Caco-2 (cell line): ENCODE measurements around the gene PEX13. TPM values are rescaled to one million over a fixed set of nuclear protein-coding genes. Genes with fewer than 3 reads are reported as not detected.

Source experiments
- BruUV-seq: library from RNA; stranded (reverse); fragments of 400-500 nt; replicated peaks from 2 replicates; lab custom pipeline; 2021; lab: Mats Ljungman, UMichigan
- CTCF ChIA-PET: fragments of 300-600 bp; sonication (Branson Sonifier 250); formaldehyde crosslinking; loops from one replicate; lab custom pipeline; 2022; ENCODE audit warnings: antibody characterized with exemption; lab: Charles Lee
- POLR2A ChIA-PET: fragments of 300-600 bp; sonication (Branson Sonifier 250); formaldehyde crosslinking; loops from one replicate; lab custom pipeline; 2022; ENCODE audit warnings: antibody characterized with exemption; lab: Charles Lee
- DNase-seq, 2 experiments: peaks; one replicate each; pipeline versions ENCODE4 v3.0.0 to v3.0.0-alpha.2; 2020 to 2022
- H3K27me3 ChIP-seq: replicated peaks from 2 replicates; pipeline ENCODE4 v1.6.0; 2011; ENCODE audit warnings: low read length; ENCODE audit not compliant: control insufficient read depth, insufficient read depth
- H3K36me3 ChIP-seq: 2 replicates; pipeline ENCODE4 v1.5.1; 2011; ENCODE audit warnings: low read length; ENCODE audit not compliant: control insufficient read depth, insufficient read depth
- H3K4me1 ChIP-seq: fragments of 250-450 bp; sonication (Bioruptor Pico); 2 replicates; pipeline ENCODE4 v1.5.1; 2020; ENCODE audit warnings: mild to moderate bottlenecking
- H3K4me3 ChIP-seq: 2 replicates; pipeline ENCODE4 v1.5.1; 2011; ENCODE audit warnings: low read depth, mild to moderate bottlenecking, control low read depth, low read length
- H3K9me3 ChIP-seq: fragments of 250-450 bp; sonication (Bioruptor Pico); 2 replicates; pipeline ENCODE4 v1.5.1; 2020; ENCODE audit warnings: mild to moderate bottlenecking, moderate library complexity
- H3K27ac Mint-ChIP-seq: one replicate; pipeline ENCODE4 v1.8.0; 2022; ENCODE audit warnings: mixed read lengths; ENCODE audit not compliant: unreplicated experiment
- H3K27me3 Mint-ChIP-seq: one replicate; pipeline ENCODE4 v1.8.0; 2022; ENCODE audit warnings: mixed read lengths; ENCODE audit not compliant: insufficient read depth, unreplicated experiment
- H3K36me3 Mint-ChIP-seq: one replicate; pipeline ENCODE4 v1.8.0; 2022; ENCODE audit warnings: mild to moderate bottlenecking, mixed read lengths; ENCODE audit not compliant: insufficient read depth, unreplicated experiment
- H3K4me1 Mint-ChIP-seq: one replicate; pipeline ENCODE4 v1.8.0; 2022; ENCODE audit warnings: low read depth, mixed read lengths; ENCODE audit not compliant: unreplicated experiment
- H3K4me3 Mint-ChIP-seq: one replicate; pipeline ENCODE4 v1.8.0; 2022; ENCODE audit warnings: mild to moderate bottlenecking, moderate library complexity, mixed read lengths; ENCODE audit not compliant: unreplicated experiment
- H3K9me3 Mint-ChIP-seq: one replicate; pipeline ENCODE4 v1.8.0; 2022; ENCODE audit warnings: mixed read lengths; ENCODE audit not compliant: unreplicated experiment
- intact Hi-C: fragments of 100-400 bp; cut with micrococcal nuclease; formaldehyde crosslinking; loops from one replicate; pipeline ENCODE4 v1.10.0; 2022; ENCODE audit not compliant: unreplicated experiment
- total RNA-seq: library from RNA; stranded (reverse); gene quantifications from 2 replicates; pipeline ENCODE4 v1.2.3, GENCODE V29; 2022
- TF ChIP-seq, protein P1 (sequence below), 2 experiments: fragments of 200-600 bp in 1 of 2; IDR thresholded peaks; 1 replicate in 1 of 2; 2 replicates in 1 of 2; pipeline versions ENCODE4 v1.5.1 to v1.8.0; 2011 to 2022; ENCODE audit warnings: antibody characterized with exemption in 1 of 2, control low read depth in 1 of 2, inconsistent platforms in 1 of 2, low read depth in 1 of 2, low read length in 1 of 2, mild to moderate bottlenecking in 1 of 2, moderate library complexity in 1 of 2; ENCODE audit not compliant: insufficient read depth in 1 of 2, severe bottlenecking in 1 of 2, unreplicated experiment in 1 of 2

PEX13 gene
- total RNA-seq, 1 experiment from 2014 or later: 37.4 TPM

- Mint-ChIP-seq H3K4me3 (peak overlapping the region; percentile 42), H3K27ac (peak overlapping the region; percentile 97), H3K36me3 (peaks cover 22% of the 10 kb centered on the region), H3K9me3 (no peaks in the 10 kb centered on the region), H3K27me3 (no peaks in the 10 kb centered on the region), H3K4me1 (no peaks in the 10 kb centered on the region)
- intact Hi-C loops: loop anchor here (5.0 kb wide), 2 partner anchors 53 to 163 kb away; partner anchors contain the start of gene SANBR
- no peak for DNase-seq
- no peak overlapping the region for H3K4me3 ChIP-seq
- no TSS peak for BruUV-seq
- no peaks in the 10 kb centered on the region for H3K27me3 ChIP-seq
- CTCF ChIA-PET: no interaction called here
- TF ChIP-seq, protein P1, sequence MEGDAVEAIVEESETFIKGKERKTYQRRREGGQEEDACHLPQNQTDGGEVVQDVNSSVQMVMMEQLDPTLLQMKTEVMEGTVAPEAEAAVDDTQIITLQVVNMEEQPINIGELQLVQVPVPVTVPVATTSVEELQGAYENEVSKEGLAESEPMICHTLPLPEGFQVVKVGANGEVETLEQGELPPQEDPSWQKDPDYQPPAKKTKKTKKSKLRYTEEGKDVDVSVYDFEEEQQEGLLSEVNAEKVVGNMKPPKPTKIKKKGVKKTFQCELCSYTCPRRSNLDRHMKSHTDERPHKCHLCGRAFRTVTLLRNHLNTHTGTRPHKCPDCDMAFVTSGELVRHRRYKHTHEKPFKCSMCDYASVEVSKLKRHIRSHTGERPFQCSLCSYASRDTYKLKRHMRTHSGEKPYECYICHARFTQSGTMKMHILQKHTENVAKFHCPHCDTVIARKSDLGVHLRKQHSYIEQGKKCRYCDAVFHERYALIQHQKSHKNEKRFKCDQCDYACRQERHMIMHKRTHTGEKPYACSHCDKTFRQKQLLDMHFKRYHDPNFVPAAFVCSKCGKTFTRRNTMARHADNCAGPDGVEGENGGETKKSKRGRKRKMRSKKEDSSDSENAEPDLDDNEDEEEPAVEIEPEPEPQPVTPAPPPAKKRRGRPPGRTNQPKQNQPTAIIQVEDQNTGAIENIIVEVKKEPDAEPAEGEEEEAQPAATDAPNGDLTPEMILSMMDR (IDR thresholded peaks at IDR 0.05; ENCODE audit: insufficient read depth in 1 of 2, low read depth in 1 of 2, low read length in 1 of 2, severe bottlenecking in 1 of 2, unreplicated experiment in 1 of 2): no peak
- POLR2A ChIA-PET: no interaction called here
- peaks cover 8% of the 10 kb centered on the region for H3K4me1 ChIP-seq
- no peaks in the 10 kb centered on the region for H3K9me3 ChIP-seq
- no peaks in the 10 kb centered on the region for H3K36me3 ChIP-seq
Observed at GRCh38 chr2:61014763-61015162, 2.8 kb upstream of the PEX13 start.

GRCh38 chr2:61015976-61016375, 1.5 kb upstream of the PEX13 start:
- DNase-seq: peak in 1 of 2 experiments; percentile 52
- Histone ChIP-seq H3K4me3 (peak overlapping the region; percentile 67), H3K36me3 (peaks cover under 1% of the 10 kb centered on the region; the same call in 1 of the 2 replicates), H3K9me3 (no peaks in the 10 kb centered on the region), H3K4me1 (peaks cover 8% of the 10 kb centered on the region), H3K27me3 (no peaks in the 10 kb centered on the region)
- no peaks in the 10 kb centered on the region for H3K4me1 Mint-ChIP-seq
- H3K27ac Mint-ChIP-seq: peak overlapping the region; percentile 97
- ChIA-PET CTCF (interaction anchor here (0.6 kb wide), 1 partner anchor 833 kb away, joined by 3 read pairs; no protein-coding TSS in a partner anchor), POLR2A (no interaction called here)
- peak overlapping the region; percentile 88 for H3K4me3 Mint-ChIP-seq
- no peaks in the 10 kb centered on the region for H3K27me3 Mint-ChIP-seq
- no peaks in the 10 kb centered on the region for H3K9me3 Mint-ChIP-seq
- BruUV-seq: no TSS peak
- H3K36me3 Mint-ChIP-seq: peaks cover 22% of the 10 kb centered on the region
- intact Hi-C loops: loop anchor here (2.0 to 5.0 kb wide), 3 partner anchors 51 to 161 kb away; partner anchors contain the start of genes REL and SANBR
- TF ChIP-seq, protein P1 (IDR thresholded peaks at IDR 0.05; ENCODE audit: insufficient read depth in 1 of 2, low read depth in 1 of 2, low read length in 1 of 2, severe bottlenecking in 1 of 2, unreplicated experiment in 1 of 2): no peak

- Histone ChIP-seq H3K4me1 (peaks cover 8% of the 10 kb centered on the region), H3K4me3 (peak overlapping the region; percentile 67), H3K36me3 (peaks cover 2% of the 10 kb centered on the region), H3K9me3 (no peaks in the 10 kb centered on the region), H3K27me3 (no peaks in the 10 kb centered on the region)
- DNase-seq: peak in 1 of 2 experiments; percentile 49
- H3K36me3 Mint-ChIP-seq: peaks cover 27% of the 10 kb centered on the region
- ChIA-PET POLR2A (interaction anchor here (1.0 kb wide), 1 partner anchor 161 kb away, joined by 4 read pairs; no protein-coding TSS in a partner anchor), CTCF (no interaction called here)
- intact Hi-C loops: loop anchor here (1.0 to 5.0 kb wide), 4 partner anchors 30 to 161 kb away; partner anchors contain the start of genes REL and SANBR
- TF ChIP-seq, protein P1 (IDR thresholded peaks at IDR 0.05; ENCODE audit: insufficient read depth in 1 of 2, low read depth in 1 of 2, low read length in 1 of 2, severe bottlenecking in 1 of 2, unreplicated experiment in 1 of 2): no peak
- no peaks in the 10 kb centered on the region for H3K9me3 Mint-ChIP-seq
- BruUV-seq: TSS peak; percentile 62
- H3K27ac Mint-ChIP-seq: peak overlapping the region; percentile 97
- H3K4me1 Mint-ChIP-seq: no peaks in the 10 kb centered on the region
- H3K4me3 Mint-ChIP-seq: peak overlapping the region; percentile 88
- H3K27me3 Mint-ChIP-seq: no peaks in the 10 kb centered on the region
Observed at GRCh38 chr2:61016392-61017002, 1.0 kb upstream of the PEX13 start.
